NCI-H446 (cell line): ENCODE results near the gene NLK.
"Not testable (repeated sequence)": the region's sequence is repeated elsewhere in the genome, so short reads cannot be mapped to it uniquely, and the experiment has no call there.

Experiments used
- DNase-seq, 2 experiments: peaks; one replicate each; lab custom pipeline; 2025; lab: John Stamatoyannopoulos, UW

Gene NLK

DNA sequence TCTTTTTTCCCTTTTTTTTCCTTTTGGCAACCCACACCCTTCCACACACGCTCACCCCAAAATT, at the start of gene NLK:
TSS of gene NLK (plus strand) at position 21 of the 64 bp plus-strand sequence. CDS start 197 bp downstream, outside the sequence.
- DNase-seq: no peak

DNA sequence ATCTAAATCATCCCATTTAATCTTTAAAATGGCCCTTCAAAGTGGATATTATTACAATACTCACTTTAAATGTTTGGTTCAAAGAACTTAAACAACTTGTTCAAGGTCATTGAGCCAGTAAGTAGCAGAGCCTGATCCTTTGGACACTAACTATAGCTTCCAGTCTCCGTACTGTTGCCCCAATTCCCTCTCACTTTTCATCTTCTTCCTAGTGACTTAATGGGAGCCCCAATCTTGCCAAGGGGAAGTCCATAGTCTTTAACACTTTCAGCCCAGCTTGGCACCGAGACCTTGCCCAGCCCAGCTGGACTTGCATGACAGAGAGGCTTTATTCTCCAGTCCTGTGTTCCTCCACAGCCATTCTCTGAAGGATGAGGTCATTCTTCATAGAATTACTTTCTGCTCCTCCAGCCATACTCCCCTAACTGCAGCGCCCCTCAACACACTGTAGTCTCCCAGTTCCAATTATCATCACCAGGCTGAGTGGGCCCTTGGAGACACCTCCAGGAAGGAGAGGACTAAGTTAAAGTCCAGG, 49.2 kb upstream of the NLK start:
- DNase-seq: no peak

DNA sequence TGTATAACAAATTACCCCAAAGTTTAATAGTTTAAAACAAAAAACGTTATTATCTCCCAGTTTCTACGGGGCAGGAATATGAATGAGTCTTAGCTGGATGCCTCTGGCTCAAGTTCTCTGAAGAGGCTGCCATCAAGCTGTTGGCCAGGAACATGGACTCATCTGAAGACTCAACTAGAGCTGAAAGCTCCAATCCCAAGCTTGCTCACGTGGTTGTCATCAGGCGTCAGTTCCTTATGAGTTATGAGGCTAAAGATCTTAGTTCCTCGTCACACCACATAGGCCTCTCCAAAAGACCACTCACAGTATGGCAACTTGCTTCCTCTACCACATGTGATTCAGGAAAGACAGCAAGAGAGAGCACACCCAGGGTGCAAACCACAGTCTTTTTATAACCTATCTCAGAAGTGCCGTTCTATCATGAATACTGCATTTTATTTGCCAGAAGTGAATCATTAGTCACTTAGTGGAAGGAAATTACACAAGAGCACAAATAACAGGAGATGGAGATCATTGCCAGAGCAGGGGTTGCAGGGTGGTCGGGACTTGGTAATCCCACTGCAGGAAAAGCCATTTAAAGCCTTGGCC, 48.7 kb upstream of the NLK start:
- no peak for DNase-seq

DNA sequence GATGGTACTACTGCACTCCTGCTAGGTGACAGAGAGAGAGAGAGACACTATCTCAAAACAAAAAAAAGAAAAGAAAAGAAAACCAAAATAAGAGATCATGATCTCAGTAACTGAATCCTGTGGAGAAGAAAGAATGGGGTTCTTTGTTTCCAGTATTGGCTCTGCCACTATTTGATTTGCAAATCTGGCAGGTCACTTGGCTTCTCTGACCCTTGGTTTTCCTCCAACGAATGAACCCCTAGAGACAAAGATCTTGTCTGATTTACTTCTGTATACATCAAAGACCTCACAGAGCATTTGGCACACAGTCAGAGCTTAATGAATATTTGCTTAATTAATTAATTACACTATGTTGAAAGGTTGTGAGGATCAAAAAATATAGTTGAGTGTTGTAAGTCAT, 47.9 kb upstream of the NLK start:
- DNase-seq: no peak

DNA sequence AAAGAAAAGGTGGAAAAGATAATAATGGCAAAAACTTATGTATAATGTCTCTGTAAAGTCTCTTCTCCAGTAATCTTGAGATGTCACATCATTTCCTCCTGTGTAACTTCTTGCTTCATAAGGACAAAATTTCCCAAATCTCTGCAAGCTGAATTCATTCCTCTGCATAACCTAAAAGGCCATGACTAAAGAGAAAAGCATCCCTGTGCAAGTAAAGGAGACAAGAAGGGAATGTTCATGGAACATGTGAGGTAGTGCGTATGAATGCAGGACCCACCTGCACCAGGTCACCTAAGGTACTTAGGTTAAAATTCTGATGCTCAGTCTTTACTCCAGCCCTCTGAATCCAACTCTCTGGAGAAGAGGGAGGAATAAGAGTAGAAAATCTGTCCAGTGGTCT, 46.9 kb upstream of the NLK start:
- DNase-seq: no peak

DNA sequence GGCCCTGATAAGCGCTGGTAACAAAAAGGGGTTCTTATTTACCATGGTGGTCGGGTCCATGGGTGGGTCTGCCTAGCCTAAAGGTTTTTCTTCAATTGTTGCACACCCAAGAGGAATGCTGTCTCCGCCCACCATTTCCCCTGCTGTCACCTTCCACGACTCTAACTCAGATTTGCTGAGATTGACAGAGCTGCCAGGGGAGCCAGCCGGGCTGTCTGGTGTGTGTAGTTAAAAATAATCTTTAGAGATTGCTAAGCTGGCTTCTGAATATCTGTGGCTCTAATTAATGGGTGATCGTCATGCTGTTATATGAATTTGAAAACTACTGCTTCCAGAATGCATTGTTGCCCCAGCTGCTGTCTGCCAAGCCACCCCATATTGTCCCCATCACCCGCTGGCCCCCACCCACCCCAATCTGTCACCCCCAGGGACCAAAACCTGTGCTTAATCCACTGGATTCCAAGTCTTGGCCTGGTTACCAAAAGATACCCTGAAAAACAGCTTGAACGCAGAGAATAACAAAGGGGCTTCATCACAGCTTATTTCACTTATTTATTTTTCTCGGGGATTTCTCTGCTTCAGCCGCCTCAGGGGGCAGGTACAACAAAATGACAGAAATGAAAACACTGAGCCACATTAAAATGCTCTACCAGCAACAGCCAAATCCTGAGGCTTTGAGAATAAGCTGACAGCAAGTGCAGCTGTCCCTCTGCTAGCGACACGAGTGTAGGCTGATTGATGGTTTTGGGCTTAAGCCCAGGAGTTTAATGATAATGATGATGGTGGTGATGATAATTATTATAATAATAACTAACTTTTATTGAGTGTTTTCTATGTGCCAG, 46.1 kb upstream of the NLK start:
- no peak for DNase-seq

DNA sequence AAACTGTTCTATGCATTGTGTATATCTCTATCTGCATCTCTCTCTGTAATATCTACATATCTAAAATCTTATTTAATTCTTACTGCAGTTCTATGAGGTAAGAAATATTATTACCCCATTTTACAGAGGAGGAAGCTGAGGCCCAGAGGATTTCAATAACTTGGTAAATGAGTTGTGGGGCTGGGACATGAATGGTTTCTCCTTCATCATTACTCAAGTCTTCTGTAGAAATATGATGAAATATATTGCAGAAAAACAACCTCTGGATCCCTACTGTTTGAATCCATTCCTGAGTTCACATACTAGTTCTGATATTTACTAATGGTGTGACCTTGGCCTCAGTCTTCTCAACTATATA, 45.5 kb upstream of the NLK start:
- DNase-seq: no peak

DNA sequence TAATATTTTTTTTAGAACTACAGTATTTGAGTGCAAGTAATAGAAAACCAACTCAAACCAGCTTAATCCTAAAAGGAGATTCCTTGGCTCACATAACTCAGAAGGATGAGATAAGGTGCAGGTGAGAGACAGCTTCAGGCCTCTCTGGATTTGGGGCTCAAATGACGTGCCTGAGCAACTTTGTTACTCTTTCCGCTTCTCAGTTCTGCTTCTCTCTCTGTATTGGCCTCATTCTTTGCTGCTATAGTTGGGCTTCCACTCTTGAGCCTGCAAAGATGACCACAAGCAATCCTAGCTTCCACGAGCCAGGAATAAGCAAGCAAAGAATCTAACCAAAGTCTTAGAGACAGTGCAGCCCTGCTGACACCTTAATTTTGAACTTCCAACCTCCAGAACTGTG, 45.0 kb upstream of the NLK start:
- DNase-seq: no peak

DNA sequence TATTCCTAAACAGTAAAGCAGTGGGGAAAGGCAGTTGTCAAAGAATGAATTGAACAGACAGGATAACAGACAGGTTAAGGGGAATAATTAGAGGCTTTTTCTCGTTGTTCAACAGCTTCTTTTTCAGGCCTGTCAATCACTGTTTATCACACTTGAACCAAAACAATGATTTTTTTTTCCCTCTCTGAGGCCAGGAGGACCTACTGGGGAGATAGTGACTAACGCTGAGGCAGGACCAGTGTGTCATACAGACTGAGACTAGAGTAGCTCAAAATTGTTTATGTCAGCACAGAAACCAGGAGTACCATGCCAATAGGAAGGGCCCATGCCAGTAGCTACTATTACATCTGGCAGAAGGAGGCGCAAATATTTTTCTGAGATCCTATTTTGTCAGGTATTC, 41.3 kb upstream of the NLK start:
- DNase-seq: no peak

DNA sequence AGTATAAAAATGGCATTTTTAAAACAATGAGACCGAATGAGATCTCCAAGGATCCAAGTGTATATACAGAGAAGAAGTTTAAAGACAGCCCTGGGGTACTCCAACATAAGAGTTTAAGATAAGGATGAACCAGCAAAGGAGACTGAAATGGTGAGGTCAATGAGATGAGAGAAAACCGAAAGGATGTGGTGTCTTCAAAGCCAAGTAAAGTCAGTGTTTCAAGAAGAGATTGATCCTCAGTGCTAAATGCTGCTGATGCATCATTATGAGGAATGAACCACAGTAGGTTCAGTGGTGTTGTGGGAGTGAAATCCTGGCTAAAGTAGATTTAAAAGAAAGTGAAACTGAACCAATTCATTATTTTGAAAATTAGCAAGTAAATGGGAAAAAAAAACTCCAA, 38.1 kb upstream of the NLK start:
- DNase-seq: no peak

DNA sequence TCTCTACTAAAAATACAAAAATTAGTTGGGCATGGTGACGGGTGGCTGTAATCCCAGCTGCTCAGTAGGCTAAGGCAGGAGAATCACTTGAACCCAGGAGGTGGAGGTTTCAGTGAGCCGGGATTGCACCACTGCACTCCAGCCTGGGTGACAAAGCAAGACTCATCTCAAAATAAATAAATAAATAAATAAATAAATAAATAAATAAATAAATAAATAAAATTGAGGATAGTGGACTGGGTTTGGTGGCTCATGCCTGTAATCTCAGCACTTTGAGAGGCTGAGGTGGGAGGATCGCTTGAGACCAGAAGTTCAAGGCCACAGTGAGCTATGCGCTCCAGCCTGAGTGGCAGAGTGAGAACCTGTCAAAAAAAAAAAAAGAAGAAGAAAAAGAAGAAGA, 34.6 kb upstream of the NLK start:
- DNase-seq: not testable (repeated sequence)

DNA sequence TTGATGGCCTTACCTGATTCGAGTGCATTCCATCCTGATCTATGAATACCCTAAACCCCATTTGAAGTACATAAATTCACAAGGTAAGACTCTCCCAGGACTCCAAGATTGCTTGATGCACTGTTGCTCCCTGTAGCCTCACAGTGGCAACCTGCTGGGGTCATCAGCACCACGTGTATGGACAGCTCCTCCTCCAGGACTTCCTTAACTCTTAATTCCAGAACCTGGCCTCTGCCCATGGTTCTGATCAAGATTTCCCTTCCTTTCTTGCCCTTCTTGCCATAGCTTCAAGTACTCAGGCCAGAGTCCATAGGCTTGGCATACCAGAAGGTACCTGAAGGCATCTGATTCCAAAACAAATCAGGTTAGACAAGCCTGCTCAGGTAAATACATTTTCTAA, 34.0 kb upstream of the NLK start:
- no peak for DNase-seq

DNA sequence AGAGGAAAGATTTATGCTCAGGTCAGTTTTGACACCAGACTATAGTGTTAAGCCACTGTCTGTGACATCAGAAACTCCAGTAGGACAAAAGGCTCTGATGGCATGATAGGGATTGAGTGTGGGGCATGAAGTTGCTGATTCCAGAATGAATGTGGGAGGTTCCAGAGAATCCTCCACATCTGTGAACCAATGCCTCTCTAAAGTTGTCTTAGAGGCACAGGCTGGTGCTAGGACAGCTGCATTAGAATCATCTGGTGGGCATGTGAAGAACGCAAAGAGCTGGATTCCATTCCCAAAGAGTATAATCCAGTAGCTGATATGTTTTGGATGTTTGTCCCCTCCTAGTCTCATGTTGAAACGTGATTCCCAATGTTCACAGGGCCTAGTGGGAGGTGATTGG, 32.1 kb upstream of the NLK start:
- no peak for DNase-seq

DNA sequence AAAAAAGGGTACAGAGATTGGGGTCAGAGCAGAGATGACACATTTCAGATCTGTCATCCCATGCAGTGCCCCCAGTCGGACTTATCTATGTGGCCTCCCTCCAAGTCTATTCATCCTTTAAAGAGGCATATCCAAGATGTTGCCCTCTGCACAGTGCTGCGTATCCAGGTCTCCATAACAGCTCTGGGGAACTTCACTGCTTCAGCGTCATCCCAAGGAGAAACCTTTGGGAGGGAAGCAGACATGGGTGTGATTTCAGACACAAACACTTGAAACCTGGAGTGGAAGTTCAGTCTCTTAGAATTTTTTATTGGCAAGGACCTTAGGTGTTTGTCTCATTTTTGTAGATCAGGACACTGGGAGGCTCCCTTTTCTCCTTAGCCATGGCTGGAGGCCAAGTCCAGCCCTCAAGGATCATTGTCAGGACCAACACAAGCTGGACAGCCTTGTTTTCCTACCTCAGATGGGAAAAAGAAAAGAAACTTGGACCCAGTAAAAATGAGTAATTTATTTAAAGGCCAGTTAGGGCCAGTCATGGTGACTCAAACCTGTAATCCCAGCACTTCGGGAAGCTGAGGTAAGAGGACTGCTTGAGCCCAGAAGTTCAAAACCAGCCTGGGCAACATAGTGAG, 23.9 kb upstream of the NLK start:
- DNase-seq: no peak

DNA sequence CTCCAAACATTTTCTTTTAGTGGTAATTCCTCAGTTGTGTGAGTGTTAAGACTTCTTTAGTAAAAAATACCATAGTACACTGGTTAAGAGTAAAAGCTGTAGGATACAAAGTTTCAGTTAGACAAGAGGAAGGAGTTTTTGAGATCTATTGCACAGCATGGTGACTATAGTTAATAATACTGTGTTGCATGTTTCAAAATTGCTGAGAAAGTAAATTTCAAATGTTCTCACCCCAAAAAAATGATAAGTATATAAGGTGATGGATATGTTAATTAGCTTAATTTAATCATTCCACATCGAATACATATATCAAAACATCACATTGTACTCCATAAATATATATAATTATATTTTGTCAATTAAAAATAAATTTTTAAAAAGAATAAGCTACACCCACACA, 22.0 kb upstream of the NLK start:
- DNase-seq: no peak

DNA sequence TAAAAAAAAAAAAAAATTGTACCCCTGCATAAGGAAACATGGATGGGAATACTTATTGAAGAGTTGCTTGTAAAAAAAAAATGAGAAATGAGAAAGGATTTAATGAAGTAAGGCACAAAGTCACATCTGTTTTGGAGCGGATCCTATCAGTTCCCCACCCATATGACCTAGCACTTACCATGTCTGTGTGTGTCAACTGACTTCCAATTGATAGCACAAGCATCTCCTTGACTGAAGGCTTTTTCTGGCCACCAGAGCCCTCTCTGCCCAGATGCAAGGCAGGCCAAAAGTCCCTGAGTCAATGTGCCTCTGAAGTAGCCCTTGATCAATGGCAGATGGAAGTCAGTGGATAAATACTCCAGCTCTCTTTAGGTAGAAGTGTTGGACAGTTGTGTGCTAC, 13.4 kb upstream of the NLK start:
- no peak for DNase-seq

DNA sequence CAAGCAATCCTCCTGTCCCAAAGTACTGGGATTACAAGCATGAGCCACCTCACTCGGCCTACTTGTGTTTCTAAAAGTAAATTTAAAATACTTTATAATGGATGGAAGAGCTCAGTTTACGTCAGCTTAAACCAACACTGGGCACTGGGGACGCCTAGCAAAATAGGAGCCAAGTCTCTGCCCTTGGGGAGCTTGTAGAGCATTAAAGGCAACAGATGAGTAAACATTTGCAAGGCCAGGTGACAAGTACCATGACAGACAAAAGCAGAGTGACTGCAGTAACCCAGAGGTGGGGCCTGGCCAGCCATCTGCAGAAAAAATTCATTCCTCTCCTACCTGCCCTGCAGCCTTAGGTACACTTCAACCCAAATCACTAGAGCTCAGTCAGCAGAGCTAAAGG, 12.1 kb upstream of the NLK start:
- DNase-seq: no peak

DNA sequence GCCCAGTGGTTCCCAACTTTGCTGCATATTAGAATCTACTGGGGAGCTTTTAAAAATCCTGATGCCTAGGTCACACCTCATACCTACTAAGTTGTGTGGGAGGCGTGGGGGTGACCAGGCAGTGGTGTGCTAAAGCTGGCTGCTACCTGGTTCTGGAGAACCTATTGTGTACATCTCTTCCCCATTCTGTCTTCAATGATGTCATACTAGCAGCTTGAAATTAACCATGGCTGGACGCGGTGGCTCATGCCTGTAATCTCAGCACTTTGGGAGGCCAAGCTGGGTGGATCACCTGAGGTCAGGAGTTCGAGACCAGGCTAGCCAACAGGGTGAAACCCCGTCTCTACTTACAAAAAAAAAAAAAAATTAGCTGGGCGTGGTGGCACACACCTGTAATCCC, 11.3 kb upstream of the NLK start:
- no peak for DNase-seq

DNA sequence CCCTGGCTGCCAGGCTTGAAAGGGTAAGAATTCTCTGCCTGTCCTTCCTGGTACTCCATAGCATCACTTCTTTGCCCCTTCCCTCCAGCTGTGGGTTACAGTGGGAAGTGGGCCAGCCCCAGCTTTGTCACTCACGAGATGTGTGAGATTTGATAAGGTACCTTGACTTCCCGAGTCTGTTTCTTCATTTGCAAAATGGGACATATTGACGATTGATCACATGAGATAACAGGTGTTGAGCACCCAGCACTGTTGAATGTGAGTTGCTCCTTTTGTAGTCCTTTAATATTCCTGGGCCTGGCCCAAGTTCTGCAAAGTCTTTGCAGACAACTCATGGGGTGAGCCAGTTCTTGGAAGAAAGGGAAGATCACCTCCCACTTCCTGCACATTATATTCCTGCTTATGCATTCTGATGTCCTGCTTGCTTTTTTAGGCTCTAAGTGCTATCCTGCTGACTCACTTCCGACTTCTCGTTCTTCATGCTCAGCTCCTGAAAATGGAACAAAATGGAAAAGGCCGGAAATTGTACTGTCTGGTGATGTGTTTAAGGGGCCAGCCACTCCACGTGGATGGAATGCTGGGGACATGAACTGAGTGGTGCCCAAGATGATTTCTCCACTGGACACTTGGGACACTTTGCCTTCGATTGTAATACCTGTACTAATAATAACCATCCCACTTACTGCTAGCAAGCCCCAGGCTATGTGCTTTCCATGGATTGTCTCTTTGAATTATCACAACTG, 8.3 kb upstream of the NLK start:
- no peak for DNase-seq

DNA sequence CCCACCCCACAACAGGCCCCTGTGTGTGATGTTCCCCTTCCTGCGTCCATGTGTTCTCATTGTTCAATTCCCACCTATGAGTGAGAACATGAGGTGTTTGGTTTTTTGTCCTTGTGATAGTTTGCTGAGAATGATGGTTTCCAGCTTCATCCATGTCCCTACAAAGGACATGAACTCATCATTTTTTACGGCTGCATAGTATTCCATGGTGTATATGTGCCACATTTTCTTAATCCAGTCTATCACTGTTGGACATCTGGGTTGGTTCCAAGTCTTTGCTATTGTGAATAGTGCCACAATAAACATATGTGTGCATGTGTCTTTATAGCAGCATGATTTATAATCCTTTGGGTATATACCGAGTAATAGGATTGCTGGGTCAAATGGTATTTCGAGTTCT, 7.0 kb upstream of the NLK start:
- not testable (repeated sequence) for DNase-seq

DNA sequence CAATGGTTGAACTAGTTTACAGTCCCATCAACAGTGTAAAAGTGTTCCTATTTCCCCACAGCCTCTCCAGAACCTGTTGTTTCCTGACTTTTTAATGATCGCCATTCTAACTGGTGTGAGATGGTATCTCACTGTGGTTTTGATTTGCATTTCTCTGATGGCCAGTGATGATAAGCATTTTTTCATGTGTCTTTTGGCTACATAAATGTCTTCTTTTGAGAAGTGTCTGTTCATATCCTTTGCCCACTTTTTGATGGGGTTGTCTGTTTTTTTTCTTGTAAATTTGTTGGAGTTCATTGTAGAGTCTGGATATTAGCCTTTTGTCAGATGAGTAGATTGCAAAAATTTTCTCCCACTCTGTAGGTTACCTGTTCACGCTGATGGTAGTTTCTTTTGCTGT, 6.6 kb upstream of the NLK start:
- DNase-seq: not testable (repeated sequence)

DNA sequence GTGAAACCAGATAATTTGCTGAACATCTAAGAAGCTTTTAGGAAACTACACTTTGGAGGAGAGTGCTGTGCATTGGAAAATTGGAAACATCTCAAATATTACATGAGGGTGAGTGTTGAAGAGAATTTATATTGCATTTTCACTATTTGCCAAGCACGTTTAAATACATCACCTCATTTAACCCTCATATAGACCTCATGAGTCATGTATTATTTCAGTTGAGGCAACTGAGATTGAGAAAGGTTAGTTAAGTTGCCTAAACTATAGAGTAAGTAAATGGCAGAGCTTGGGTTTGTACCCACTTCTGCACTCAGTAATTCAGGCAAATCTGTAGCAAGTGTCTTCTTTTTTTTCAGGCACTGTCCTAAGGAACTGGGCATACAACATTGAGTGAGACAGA, 3.7 kb upstream of the NLK start:
- DNase-seq: no peak

DNA sequence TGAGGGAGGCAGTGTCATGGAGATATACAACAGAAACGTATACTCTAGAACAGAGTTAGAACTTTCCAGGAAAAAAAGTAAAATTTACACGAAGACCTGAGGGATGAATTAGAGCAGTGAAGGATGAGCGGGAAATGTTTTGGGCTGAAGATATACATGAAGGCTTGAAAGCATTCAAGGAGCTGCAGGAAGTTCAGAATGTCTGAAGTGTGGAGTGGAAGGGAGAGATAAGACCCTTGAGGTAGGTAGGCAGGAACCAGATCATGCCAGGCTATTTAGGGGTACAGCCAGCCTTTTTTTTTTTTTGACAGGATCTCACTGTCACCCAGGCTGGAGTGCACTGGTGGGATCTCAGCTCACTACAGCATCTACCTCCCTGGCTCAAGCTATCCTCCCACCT, 3.2 kb upstream of the NLK start:
- DNase-seq: no peak
